ENCODE measurements around the gene DOC2B. TPM values are rescaled to one million over a fixed set of nuclear protein-coding genes. Genes with fewer than 3 reads are reported as not detected.

The DOC2B gene
- polyA plus RNA-seq, 1 donor from 2014 or later, result 4.8 TPM

DNA sequence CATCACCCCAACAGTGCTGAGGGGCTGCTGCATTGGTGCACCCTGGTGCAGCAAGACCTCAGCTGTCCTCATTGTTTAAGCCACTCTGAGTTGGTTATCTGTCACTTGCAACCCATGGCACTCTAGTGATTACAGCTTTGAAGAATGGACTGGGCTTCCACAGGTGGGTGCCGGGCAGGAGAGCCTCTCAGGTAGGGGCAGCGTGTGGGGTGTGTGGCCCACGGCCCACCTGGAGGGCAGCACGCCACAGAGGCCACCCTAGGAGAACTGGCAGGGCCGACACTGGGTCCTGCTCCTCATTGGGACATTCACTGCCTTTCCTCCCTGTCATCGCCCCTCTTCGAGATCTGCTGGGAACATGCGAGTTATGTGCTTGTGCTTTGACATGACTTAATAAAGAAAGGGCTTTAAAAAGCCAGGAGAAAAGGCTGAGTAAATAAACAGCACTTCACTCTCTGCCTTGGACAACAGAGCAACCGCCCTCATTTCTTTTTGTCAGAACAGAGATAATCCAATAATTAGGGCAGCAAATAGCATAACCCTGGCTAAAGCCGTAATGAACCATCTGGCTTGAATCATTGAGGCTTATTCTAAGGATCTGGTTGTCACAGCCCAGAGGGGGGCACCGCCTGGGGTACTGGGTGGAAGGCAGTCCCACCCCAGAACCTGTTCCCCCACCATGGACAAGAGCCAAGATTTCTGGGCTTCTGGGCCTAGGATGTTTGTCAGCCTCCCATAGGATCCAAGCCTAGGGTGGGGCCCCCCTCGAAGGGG is 3.0 kb downstream of the DOC2B start:
- H3K4me3 ChIP-seq (ENCODE audit: low read length), result no peak overlapping the region
- no peak overlapping the region for H3K4me2 ChIP-seq (ENCODE audit: low read length)
- H3F3A ChIP-seq (ENCODE audit: insufficient read depth, low read length, poor library complexity, severe bottlenecking), result no peaks in the 10 kb centered on the region
- no peaks in the 10 kb centered on the region for H3K36me3 ChIP-seq (ENCODE audit: insufficient read depth, low read length)
- no peak overlapping the region for H3K9ac ChIP-seq (ENCODE audit: low read length)
- no peaks in the 10 kb centered on the region for H3K9me2 ChIP-seq (ENCODE audit: insufficient read depth, low read length)
- no peak for TF ChIP-seq RAD21 (conservative IDR thresholded peaks at IDR 0.05)
- no peak for TF ChIP-seq EZH2 (IDR thresholded peaks at IDR 0.05; ENCODE audit: borderline replicate concordance, insufficient read depth, low read length, poor library complexity, severe bottlenecking)
- TF ChIP-seq TAF1 (IDR thresholded peaks at IDR 0.05; ENCODE audit: low read depth), result no peak
- TF ChIP-seq, protein P1, sequence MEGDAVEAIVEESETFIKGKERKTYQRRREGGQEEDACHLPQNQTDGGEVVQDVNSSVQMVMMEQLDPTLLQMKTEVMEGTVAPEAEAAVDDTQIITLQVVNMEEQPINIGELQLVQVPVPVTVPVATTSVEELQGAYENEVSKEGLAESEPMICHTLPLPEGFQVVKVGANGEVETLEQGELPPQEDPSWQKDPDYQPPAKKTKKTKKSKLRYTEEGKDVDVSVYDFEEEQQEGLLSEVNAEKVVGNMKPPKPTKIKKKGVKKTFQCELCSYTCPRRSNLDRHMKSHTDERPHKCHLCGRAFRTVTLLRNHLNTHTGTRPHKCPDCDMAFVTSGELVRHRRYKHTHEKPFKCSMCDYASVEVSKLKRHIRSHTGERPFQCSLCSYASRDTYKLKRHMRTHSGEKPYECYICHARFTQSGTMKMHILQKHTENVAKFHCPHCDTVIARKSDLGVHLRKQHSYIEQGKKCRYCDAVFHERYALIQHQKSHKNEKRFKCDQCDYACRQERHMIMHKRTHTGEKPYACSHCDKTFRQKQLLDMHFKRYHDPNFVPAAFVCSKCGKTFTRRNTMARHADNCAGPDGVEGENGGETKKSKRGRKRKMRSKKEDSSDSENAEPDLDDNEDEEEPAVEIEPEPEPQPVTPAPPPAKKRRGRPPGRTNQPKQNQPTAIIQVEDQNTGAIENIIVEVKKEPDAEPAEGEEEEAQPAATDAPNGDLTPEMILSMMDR (IDR thresholded peaks at IDR 0.05; ENCODE audit: poor library complexity, severe bottlenecking), result no peak
- TF ChIP-seq, protein P2, sequence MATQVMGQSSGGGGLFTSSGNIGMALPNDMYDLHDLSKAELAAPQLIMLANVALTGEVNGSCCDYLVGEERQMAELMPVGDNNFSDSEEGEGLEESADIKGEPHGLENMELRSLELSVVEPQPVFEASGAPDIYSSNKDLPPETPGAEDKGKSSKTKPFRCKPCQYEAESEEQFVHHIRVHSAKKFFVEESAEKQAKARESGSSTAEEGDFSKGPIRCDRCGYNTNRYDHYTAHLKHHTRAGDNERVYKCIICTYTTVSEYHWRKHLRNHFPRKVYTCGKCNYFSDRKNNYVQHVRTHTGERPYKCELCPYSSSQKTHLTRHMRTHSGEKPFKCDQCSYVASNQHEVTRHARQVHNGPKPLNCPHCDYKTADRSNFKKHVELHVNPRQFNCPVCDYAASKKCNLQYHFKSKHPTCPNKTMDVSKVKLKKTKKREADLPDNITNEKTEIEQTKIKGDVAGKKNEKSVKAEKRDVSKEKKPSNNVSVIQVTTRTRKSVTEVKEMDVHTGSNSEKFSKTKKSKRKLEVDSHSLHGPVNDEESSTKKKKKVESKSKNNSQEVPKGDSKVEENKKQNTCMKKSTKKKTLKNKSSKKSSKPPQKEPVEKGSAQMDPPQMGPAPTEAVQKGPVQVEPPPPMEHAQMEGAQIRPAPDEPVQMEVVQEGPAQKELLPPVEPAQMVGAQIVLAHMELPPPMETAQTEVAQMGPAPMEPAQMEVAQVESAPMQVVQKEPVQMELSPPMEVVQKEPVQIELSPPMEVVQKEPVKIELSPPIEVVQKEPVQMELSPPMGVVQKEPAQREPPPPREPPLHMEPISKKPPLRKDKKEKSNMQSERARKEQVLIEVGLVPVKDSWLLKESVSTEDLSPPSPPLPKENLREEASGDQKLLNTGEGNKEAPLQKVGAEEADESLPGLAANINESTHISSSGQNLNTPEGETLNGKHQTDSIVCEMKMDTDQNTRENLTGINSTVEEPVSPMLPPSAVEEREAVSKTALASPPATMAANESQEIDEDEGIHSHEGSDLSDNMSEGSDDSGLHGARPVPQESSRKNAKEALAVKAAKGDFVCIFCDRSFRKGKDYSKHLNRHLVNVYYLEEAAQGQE (IDR thresholded peaks at IDR 0.05; ENCODE audit: borderline replicate concordance), result no peak
- no peak for TF ChIP-seq EP300 (conservative IDR thresholded peaks at IDR 0.05; ENCODE audit: poor library complexity, severe bottlenecking)
- no peak for TF ChIP-seq MXI1 (conservative IDR thresholded peaks at IDR 0.05; ENCODE audit: poor library complexity, severe bottlenecking)
- TF ChIP-seq SMC3 (conservative IDR thresholded peaks at IDR 0.05; ENCODE audit: poor library complexity), result no peak
- TF ChIP-seq POLR2AphosphoS5 (IDR thresholded peaks at IDR 0.05), result no peak
- H3K9me3 ChIP-seq (ENCODE audit: low read length), result no peaks in the 10 kb centered on the region
- H3K27me3 ChIP-seq (ENCODE audit: insufficient read depth, low read depth, low read length), result peaks cover 36% of the 10 kb centered on the region
- no peaks in the 10 kb centered on the region for H3K79me2 ChIP-seq (replicated peaks; ENCODE audit: insufficient read depth, low read length)
- H2AFZ ChIP-seq (ENCODE audit: low read depth, low read length), result no peak overlapping the region
- no peaks in the 10 kb centered on the region for H4K20me1 ChIP-seq (ENCODE audit: insufficient read depth)
- H3K27ac ChIP-seq (ENCODE audit: low read length), result no peak overlapping the region

DNA sequence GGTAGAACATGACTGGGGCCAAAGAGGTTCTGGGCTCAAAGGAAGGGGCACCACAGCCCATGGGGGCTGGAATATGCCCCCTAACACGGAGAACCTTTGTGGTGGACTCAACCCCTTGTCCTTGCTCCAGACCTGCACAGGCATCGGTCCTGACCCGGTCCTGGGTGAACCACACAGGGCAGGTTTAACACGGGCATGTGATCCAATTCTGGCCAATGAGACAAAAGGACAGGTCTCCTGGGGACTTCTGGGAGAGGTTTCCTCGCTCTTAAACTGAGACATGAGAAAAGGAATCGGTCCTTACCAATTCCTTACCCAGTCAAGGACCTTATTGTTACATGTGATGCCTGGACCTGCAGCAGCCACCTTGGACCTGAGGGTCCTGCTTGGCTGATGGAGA is 3.7 kb downstream of the DOC2B start:
- Histone ChIP-seq H3K36me3 (ENCODE audit: insufficient read depth, low read length) (no peaks in the 10 kb centered on the region), H3K79me2 (replicated peaks; ENCODE audit: insufficient read depth, low read length) (no peaks in the 10 kb centered on the region), H3K9ac (ENCODE audit: low read length) (no peak overlapping the region), H3K9me2 (ENCODE audit: insufficient read depth, low read length) (no peaks in the 10 kb centered on the region), H3F3A (ENCODE audit: insufficient read depth, low read length, poor library complexity, severe bottlenecking) (no peaks in the 10 kb centered on the region), H4K20me1 (ENCODE audit: insufficient read depth) (no peaks in the 10 kb centered on the region), H3K27me3 (ENCODE audit: insufficient read depth, low read depth, low read length) (peaks cover 30% of the 10 kb centered on the region), H3K4me2 (ENCODE audit: low read length) (no peak overlapping the region), H3K27ac (ENCODE audit: low read length) (no peak overlapping the region), H3K4me3 (ENCODE audit: low read length) (no peak overlapping the region), H2AFZ (ENCODE audit: low read depth, low read length) (no peak overlapping the region), H3K9me3 (ENCODE audit: low read length) (no peaks in the 10 kb centered on the region)
- TF ChIP-seq TAF1 (IDR thresholded peaks at IDR 0.05; ENCODE audit: low read depth), result no peak

All from neural cell (in vitro differentiated cells).